T-helper 22 cell (primary cell): ENCODE measurements around the gene CASKIN1.
"Not testable (repeated sequence)": the region's sequence is repeated elsewhere in the genome, so short reads cannot be mapped to it uniquely, and the experiment has no call there.

Experiments
- DNase-seq: peaks from one replicate; pipeline ENCODE4 v3.0.0-alpha.2; 2020; ENCODE audit warnings: low read depth

The CASKIN1 gene

GRCh38 chr16:2196162-2196980 lies at the start of gene CASKIN1:
Gene CASKIN1 (minus strand): TSS chr16:2196605. CDS start chr16:2196432, 173 bp downstream.
- no peak for DNase-seq

- DNase-seq = no peak
Measured at GRCh38 chr16:2244926-2245795, 48.8 kb upstream of the CASKIN1 start.

GRCh38 chr16:2244301-2244700 lies 47.9 kb upstream of the CASKIN1 start:
- DNase-seq = no peak

GRCh38 chr16:2243781-2244180 lies 47.4 kb upstream of the CASKIN1 start:
- no peak for DNase-seq

- no peak for DNase-seq
Measured at GRCh38 chr16:2243031-2243528, 46.7 kb upstream of the CASKIN1 start.

- DNase-seq = no peak
Measured at GRCh38 chr16:2242598-2242997, 46.2 kb upstream of the CASKIN1 start.

GRCh38 chr16:2240331-2240730 lies 43.9 kb upstream of the CASKIN1 start:
- not testable (repeated sequence) for DNase-seq

- no peak for DNase-seq
Measured at GRCh38 chr16:2238838-2239675, 42.7 kb upstream of the CASKIN1 start.

- no peak for DNase-seq
Measured at GRCh38 chr16:2238150-2238837, 41.9 kb upstream of the CASKIN1 start.

- DNase-seq = no peak
Measured at GRCh38 chr16:2237493-2238149, 41.2 kb upstream of the CASKIN1 start.

GRCh38 chr16:2237102-2237482 lies 40.7 kb upstream of the CASKIN1 start:
- no peak for DNase-seq

- no peak for DNase-seq
Measured at GRCh38 chr16:2236337-2237101, 40.1 kb upstream of the CASKIN1 start, which contains the start of gene DNASE1L2. Gene DNASE1L2 (plus strand): TSS chr16:2236444. CDS start chr16:2236817, 373 bp downstream.

GRCh38 chr16:2235695-2236336 lies 39.4 kb upstream of the CASKIN1 start:
- DNase-seq = no peak

- no peak for DNase-seq
Measured at GRCh38 chr16:2235234-2235651, 38.8 kb upstream of the CASKIN1 start.

- DNase-seq = no peak
Measured at GRCh38 chr16:2234813-2235170, 38.4 kb upstream of the CASKIN1 start.

GRCh38 chr16:2233872-2234812 lies 37.7 kb upstream of the CASKIN1 start:
- DNase-seq = no peak

GRCh38 chr16:2233046-2233775 lies 36.8 kb upstream of the CASKIN1 start:
- DNase-seq = no peak
